ENCODE measurements around the gene ERGIC1.

The ERGIC1 gene

GRCh38 chr5:172933238-172933637 lies 99.2 kb downstream of the ERGIC1 start:
- Histone ChIP-seq H3K4me3 (no peak overlapping the region), H4K20me1 (peaks cover 54% of the 10 kb centered on the region), H3K27ac (no peak overlapping the region), H3K4me2 (no peak overlapping the region), H3K36me3 (peaks cover 81% of the 10 kb centered on the region), H3K27me3 (no peaks in the 10 kb centered on the region), H3K4me1 (peaks cover 39% of the 10 kb centered on the region), H3K9ac (no peak overlapping the region), H3K9me3 (no peaks in the 10 kb centered on the region)
- no peak for TF ChIP-seq Cebpa-rat (IDR thresholded peaks at IDR 0.05)

- Histone ChIP-seq H3K27me3 (no peaks in the 10 kb centered on the region), H3K27ac (no peak overlapping the region), H4K20me1 (peaks cover 56% of the 10 kb centered on the region), H3K9ac (no peak overlapping the region), H3K4me1 (peaks cover 41% of the 10 kb centered on the region), H3K4me3 (no peak overlapping the region), H3K36me3 (peaks cover 84% of the 10 kb centered on the region), H3K4me2 (no peak overlapping the region), H3K9me3 (no peaks in the 10 kb centered on the region)
- no peak for TF ChIP-seq Cebpa-rat (IDR thresholded peaks at IDR 0.05)
These were observed 101.0 kb downstream of the ERGIC1 start for GRCh38 chr5:172935096-172935495.

GRCh38 chr5:172936401-172936800 lies 102.3 kb downstream of the ERGIC1 start:
- Histone ChIP-seq H3K9ac (0 out of 2 replicates have a peak overlapping the region, but pooled peaks have one; percentile 2), H3K36me3 (peaks cover 90% of the 10 kb centered on the region)

GRCh38 chr5:172939071-172939470 lies 105.0 kb downstream of the ERGIC1 start:
- no peak overlapping the region for H3K9ac ChIP-seq
- H3K27me3 ChIP-seq: no peaks in the 10 kb centered on the region
- H3K36me3 ChIP-seq: peaks cover 100% of the 10 kb centered on the region
- no peak for TF ChIP-seq Cebpa-rat (IDR thresholded peaks at IDR 0.05)
- H3K27ac ChIP-seq: no peak overlapping the region
- no peak overlapping the region for H3K4me2 ChIP-seq
- peaks cover 64% of the 10 kb centered on the region for H4K20me1 ChIP-seq
- peaks cover 53% of the 10 kb centered on the region for H3K4me1 ChIP-seq
- no peak overlapping the region for H3K4me3 ChIP-seq
- no peaks in the 10 kb centered on the region for H3K9me3 ChIP-seq

More at GRCh38 chr5:172936401-172936800, 102.3 kb downstream of the ERGIC1 start:
- TF ChIP-seq Cebpa-rat (IDR thresholded peaks at IDR 0.05): no peak
- Histone ChIP-seq H3K27ac (0 out of 2 replicates have a peak overlapping the region, but pooled peaks have one; percentile 6), H3K27me3 (no peaks in the 10 kb centered on the region), H3K4me3 (no peak overlapping the region), H3K4me2 (no peak overlapping the region), H4K20me1 (peaks cover 56% of the 10 kb centered on the region), H3K4me1 (peaks cover 40% of the 10 kb centered on the region), H3K9me3 (no peaks in the 10 kb centered on the region)

GRCh38 chr5:172939611-172940267 lies 105.7 kb downstream of the ERGIC1 start:
- H3K4me2 ChIP-seq: no peak overlapping the region
- H3K4me3 ChIP-seq: no peak overlapping the region
- no peak overlapping the region for H3K9ac ChIP-seq
- H3K27ac ChIP-seq: no peak overlapping the region
- peaks cover 60% of the 10 kb centered on the region for H3K4me1 ChIP-seq
- peaks cover 100% of the 10 kb centered on the region for H3K36me3 ChIP-seq
- peaks cover 65% of the 10 kb centered on the region for H4K20me1 ChIP-seq
- TF ChIP-seq Cebpa-rat (IDR thresholded peaks at IDR 0.05): no peak
- no peaks in the 10 kb centered on the region for H3K9me3 ChIP-seq
- no peaks in the 10 kb centered on the region for H3K27me3 ChIP-seq

GRCh38 chr5:172940268-172941066 lies 106.4 kb downstream of the ERGIC1 start:
- H4K20me1 ChIP-seq: peaks cover 66% of the 10 kb centered on the region
- H3K9ac ChIP-seq: no peak overlapping the region
- no peak overlapping the region for H3K4me3 ChIP-seq
- H3K36me3 ChIP-seq: peaks cover 100% of the 10 kb centered on the region
- no peak overlapping the region for H3K4me2 ChIP-seq
- H3K27ac ChIP-seq: no peak overlapping the region
- H3K4me1 ChIP-seq: peaks cover 67% of the 10 kb centered on the region
- no peaks in the 10 kb centered on the region for H3K27me3 ChIP-seq
- H3K9me3 ChIP-seq: no peaks in the 10 kb centered on the region
- no peak for TF ChIP-seq Cebpa-rat (IDR thresholded peaks at IDR 0.05)

- Histone ChIP-seq H3K4me2 (0 out of 2 replicates have a peak overlapping the region, but pooled peaks have one; percentile 3), H3K36me3 (peaks cover 100% of the 10 kb centered on the region), H3K27me3 (no peaks in the 10 kb centered on the region), H3K4me3 (no peak overlapping the region), H3K27ac (no peak overlapping the region), H3K9me3 (no peaks in the 10 kb centered on the region), H3K9ac (no peak overlapping the region), H4K20me1 (peaks cover 68% of the 10 kb centered on the region), H3K4me1 (peaks cover 73% of the 10 kb centered on the region)
- no peak for TF ChIP-seq Cebpa-rat (IDR thresholded peaks at IDR 0.05)
These were observed 107.0 kb downstream of the ERGIC1 start for GRCh38 chr5:172941067-172941516.

- no peak for TF ChIP-seq Cebpa-rat (IDR thresholded peaks at IDR 0.05)
- Histone ChIP-seq H3K9ac (peak overlapping the region; percentile 42; the same call in 1 of the 2 replicates), H3K27me3 (no peaks in the 10 kb centered on the region), H3K4me1 (peaks cover 88% of the 10 kb centered on the region), H3K4me2 (peak overlapping the region; percentile 78), H3K36me3 (peaks cover 100% of the 10 kb centered on the region), H3K4me3 (no peak overlapping the region), H3K27ac (peak overlapping the region; percentile 72), H4K20me1 (peaks cover 76% of the 10 kb centered on the region), H3K9me3 (no peaks in the 10 kb centered on the region)
These were observed 108.5 kb downstream of the ERGIC1 start for GRCh38 chr5:172942556-172942955.

- Histone ChIP-seq H3K9me3 (no peaks in the 10 kb centered on the region), H3K27me3 (no peaks in the 10 kb centered on the region), H3K36me3 (peaks cover 94% of the 10 kb centered on the region), H3K9ac (peak overlapping the region; percentile 42), H3K27ac (peak overlapping the region; percentile 72), H3K4me1 (peaks cover 96% of the 10 kb centered on the region), H3K4me2 (peak overlapping the region; percentile 78), H3K4me3 (no peak overlapping the region), H4K20me1 (peaks cover 84% of the 10 kb centered on the region)
- no peak for TF ChIP-seq Cebpa-rat (IDR thresholded peaks at IDR 0.05)
These were observed 109.3 kb downstream of the ERGIC1 start for GRCh38 chr5:172943283-172943841.
